ENCODE measurements around the gene WDFY4.

Gene WDFY4

DNA sequence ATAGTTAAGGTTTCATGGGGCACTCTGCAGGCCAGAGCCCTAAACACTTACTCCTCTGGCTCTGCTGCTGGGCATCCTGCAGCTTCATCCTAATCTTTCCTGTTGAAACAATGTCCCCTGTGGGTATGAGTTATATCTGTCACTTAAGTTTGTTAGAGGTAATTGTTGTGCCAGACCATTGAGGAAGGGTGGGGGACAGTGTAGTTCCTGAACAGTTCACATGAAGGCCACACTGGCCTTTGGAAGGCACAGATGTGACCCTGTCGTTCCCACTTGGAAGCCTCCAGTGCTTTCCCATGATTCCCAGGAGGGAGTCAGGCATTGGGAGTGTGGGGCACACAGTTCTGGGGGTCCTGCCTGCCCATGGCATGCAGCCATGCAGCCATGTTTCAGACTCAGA, 65.3 kb downstream of the WDFY4 start:
- WGBS, 2 donors (ENCODE audit: extremely low coverage in 2 of 2, insufficient read length in 2 of 2, insufficient replicate concordance in 1 of 2): no CpG with 5 or more reads among the region's 1 CpG
- Histone ChIP-seq H3K9me3 (replicated peaks in 1 of 2; ENCODE audit: control insufficient read depth in 2 of 2, insufficient read depth in 1 of 2, low read depth in 1 of 2, low read length in 2 of 2) (no peaks in the 10 kb centered on the region), H3K4me1 (ENCODE audit: control insufficient read depth in 2 of 2, insufficient read depth in 1 of 2, low read depth in 1 of 2, low read length in 2 of 2) (no peaks in the 10 kb centered on the region), H2AFZ (ENCODE audit: low read length) (no peak overlapping the region), H2BK5ac (ENCODE audit: low read length) (no peak overlapping the region), H3K18ac (ENCODE audit: low read length) (no peak overlapping the region), H3K79me1 (ENCODE audit: low read depth, low read length) (no peaks in the 10 kb centered on the region), H2AK5ac (ENCODE audit: low read depth, low read length) (no peak overlapping the region), H4K91ac (ENCODE audit: low read depth, low read length, poor library complexity) (no peak overlapping the region), H4K8ac (ENCODE audit: low read depth, low read length) (no peak overlapping the region), H3K36me3 (replicated peaks in 1 of 2; ENCODE audit: control insufficient read depth in 2 of 2, insufficient read depth in 2 of 2, low read length in 2 of 2) (no peaks in the 10 kb centered on the region), H2BK15ac (ENCODE audit: low read length) (no peak overlapping the region), H3K27me3 (ENCODE audit: control insufficient read depth in 3 of 3, insufficient read depth in 3 of 3, low read depth in 1 of 3, low read length in 3 of 3) (no peaks in the 10 kb centered on the region), H3K4me3 (ENCODE audit: low read length in 2 of 2) (no peak overlapping the region), H3K4ac (ENCODE audit: low read length) (no peak overlapping the region), H3K9ac (ENCODE audit: low read depth, low read length, poor library complexity) (no peak overlapping the region), H3K14ac (ENCODE audit: low read length) (no peak overlapping the region), H2BK120ac (ENCODE audit: low read depth, low read length) (no peak overlapping the region), H3K23ac (ENCODE audit: low read depth, low read length, poor library complexity) (no peak overlapping the region), H2BK12ac (ENCODE audit: low read length) (no peak overlapping the region), H3K4me2 (ENCODE audit: insufficient read depth, low read length, poor library complexity, severe bottlenecking) (no peak overlapping the region), H3K27ac (replicated peaks; ENCODE audit: low read length) (no peak overlapping the region)
- no peak for DNase-seq (ENCODE audit: low spot score)

DNA sequence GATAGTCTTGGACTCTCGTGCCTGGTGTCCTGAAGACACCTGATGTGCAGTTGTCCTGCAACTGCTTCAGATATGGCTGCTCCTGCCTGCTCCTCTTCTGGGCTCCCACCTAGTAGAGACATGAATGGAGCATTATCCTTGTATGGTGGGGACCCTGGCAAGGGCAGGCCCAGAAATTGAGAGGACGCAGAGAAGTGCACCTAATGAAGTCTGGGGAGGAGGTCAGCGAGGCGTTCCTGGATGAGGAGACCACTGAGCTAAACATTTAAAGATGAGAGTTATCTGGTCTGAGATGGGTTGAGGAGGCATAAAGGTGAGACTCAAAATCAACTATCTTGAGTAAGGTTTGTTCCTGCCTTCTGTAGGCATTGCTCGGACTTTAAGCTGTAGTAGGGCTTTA, 66.3 kb downstream of the WDFY4 start:
- no peak overlapping the region for H3K4ac ChIP-seq (ENCODE audit: low read length)
- no peak for DNase-seq (ENCODE audit: low spot score)
- no peak overlapping the region for H3K9ac ChIP-seq (ENCODE audit: low read depth, low read length, poor library complexity)
- H3K9me3 ChIP-seq (replicated peaks in 1 of 2; ENCODE audit: control insufficient read depth in 2 of 2, insufficient read depth in 1 of 2, low read depth in 1 of 2, low read length in 2 of 2): no peaks in the 10 kb centered on the region
- H3K4me1 ChIP-seq (ENCODE audit: control insufficient read depth in 2 of 2, insufficient read depth in 1 of 2, low read depth in 1 of 2, low read length in 2 of 2): no peaks in the 10 kb centered on the region
- H2BK12ac ChIP-seq (ENCODE audit: low read length): no peak overlapping the region
- no peak overlapping the region for H4K8ac ChIP-seq (ENCODE audit: low read depth, low read length)
- no peak overlapping the region for H2BK120ac ChIP-seq (ENCODE audit: low read depth, low read length)
- H2BK15ac ChIP-seq (ENCODE audit: low read length): no peak overlapping the region
- no peak overlapping the region for H3K14ac ChIP-seq (ENCODE audit: low read length)
- no peak overlapping the region for H2BK5ac ChIP-seq (ENCODE audit: low read length)
- H3K36me3 ChIP-seq (replicated peaks in 1 of 2; ENCODE audit: control insufficient read depth in 2 of 2, insufficient read depth in 2 of 2, low read length in 2 of 2): no peaks in the 10 kb centered on the region
- no peak overlapping the region for H3K4me2 ChIP-seq (ENCODE audit: insufficient read depth, low read length, poor library complexity, severe bottlenecking)
- no peaks in the 10 kb centered on the region for H3K27me3 ChIP-seq (ENCODE audit: control insufficient read depth in 3 of 3, insufficient read depth in 3 of 3, low read depth in 1 of 3, low read length in 3 of 3)
- no CpG with 5 or more reads among the region's 5 CpGs for WGBS, 2 donors (ENCODE audit: extremely low coverage in 2 of 2, insufficient read length in 2 of 2, insufficient replicate concordance in 1 of 2)
- no peak overlapping the region for H3K4me3 ChIP-seq (ENCODE audit: low read length in 2 of 2)
- no peak overlapping the region for H3K23ac ChIP-seq (ENCODE audit: low read depth, low read length, poor library complexity)
- no peak overlapping the region for H2AK5ac ChIP-seq (ENCODE audit: low read depth, low read length)
- H3K79me1 ChIP-seq (ENCODE audit: low read depth, low read length): no peaks in the 10 kb centered on the region
- no peak overlapping the region for H3K27ac ChIP-seq (replicated peaks; ENCODE audit: low read length)
- H4K91ac ChIP-seq (ENCODE audit: low read depth, low read length, poor library complexity): no peak overlapping the region
- H3K18ac ChIP-seq (ENCODE audit: low read length): no peak overlapping the region
- no peak overlapping the region for H2AFZ ChIP-seq (ENCODE audit: low read length)

DNA sequence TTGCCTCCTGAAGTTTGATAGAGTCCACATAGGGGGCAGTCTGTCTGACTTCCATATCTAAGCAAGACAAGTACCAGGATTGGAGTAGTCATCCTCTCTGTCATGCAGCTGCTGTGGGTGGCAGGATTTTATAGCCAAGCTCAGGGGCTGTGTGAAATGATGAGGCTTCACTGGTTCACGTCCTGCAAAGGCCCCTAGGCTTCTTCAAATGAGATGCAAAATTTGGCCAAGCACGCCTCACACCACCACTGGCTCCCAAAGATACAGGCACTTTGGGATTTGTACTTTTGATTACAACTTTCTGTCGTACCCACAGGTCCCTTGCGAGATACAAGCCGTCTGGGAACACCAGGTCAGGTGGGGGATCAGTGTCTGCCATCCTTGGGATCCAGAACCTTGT, 67.1 kb downstream of the WDFY4 start:
- Histone ChIP-seq H2AFZ (ENCODE audit: low read length) (no peak overlapping the region), H3K79me1 (ENCODE audit: low read depth, low read length) (no peaks in the 10 kb centered on the region), H2BK15ac (ENCODE audit: low read length) (no peak overlapping the region), H3K27ac (replicated peaks; ENCODE audit: low read length) (no peak overlapping the region), H3K9me3 (replicated peaks in 1 of 2; ENCODE audit: control insufficient read depth in 2 of 2, insufficient read depth in 1 of 2, low read depth in 1 of 2, low read length in 2 of 2) (no peaks in the 10 kb centered on the region), H3K27me3 (ENCODE audit: control insufficient read depth in 3 of 3, insufficient read depth in 3 of 3, low read depth in 1 of 3, low read length in 3 of 3) (no peaks in the 10 kb centered on the region), H4K91ac (ENCODE audit: low read depth, low read length, poor library complexity) (no peak overlapping the region), H4K8ac (ENCODE audit: low read depth, low read length) (no peak overlapping the region), H3K4ac (ENCODE audit: low read length) (no peak overlapping the region), H3K14ac (ENCODE audit: low read length) (no peak overlapping the region), H3K4me1 (ENCODE audit: control insufficient read depth in 2 of 2, insufficient read depth in 1 of 2, low read depth in 1 of 2, low read length in 2 of 2) (no peaks in the 10 kb centered on the region), H3K9ac (ENCODE audit: low read depth, low read length, poor library complexity) (no peak overlapping the region), H2AK5ac (ENCODE audit: low read depth, low read length) (no peak overlapping the region), H3K4me2 (ENCODE audit: insufficient read depth, low read length, poor library complexity, severe bottlenecking) (no peak overlapping the region), H3K23ac (ENCODE audit: low read depth, low read length, poor library complexity) (no peak overlapping the region), H3K36me3 (replicated peaks in 1 of 2; ENCODE audit: control insufficient read depth in 2 of 2, insufficient read depth in 2 of 2, low read length in 2 of 2) (no peaks in the 10 kb centered on the region), H2BK12ac (ENCODE audit: low read length) (no peak overlapping the region), H2BK120ac (ENCODE audit: low read depth, low read length) (no peak overlapping the region), H3K4me3 (ENCODE audit: low read length in 2 of 2) (no peak overlapping the region), H3K18ac (ENCODE audit: low read length) (no peak overlapping the region), H2BK5ac (ENCODE audit: low read length) (no peak overlapping the region)
- DNase-seq (ENCODE audit: low spot score): no peak
- WGBS, 2 donors (ENCODE audit: extremely low coverage in 2 of 2, insufficient read length in 2 of 2, insufficient replicate concordance in 1 of 2): no CpG with 5 or more reads among the region's 5 CpGs

DNA sequence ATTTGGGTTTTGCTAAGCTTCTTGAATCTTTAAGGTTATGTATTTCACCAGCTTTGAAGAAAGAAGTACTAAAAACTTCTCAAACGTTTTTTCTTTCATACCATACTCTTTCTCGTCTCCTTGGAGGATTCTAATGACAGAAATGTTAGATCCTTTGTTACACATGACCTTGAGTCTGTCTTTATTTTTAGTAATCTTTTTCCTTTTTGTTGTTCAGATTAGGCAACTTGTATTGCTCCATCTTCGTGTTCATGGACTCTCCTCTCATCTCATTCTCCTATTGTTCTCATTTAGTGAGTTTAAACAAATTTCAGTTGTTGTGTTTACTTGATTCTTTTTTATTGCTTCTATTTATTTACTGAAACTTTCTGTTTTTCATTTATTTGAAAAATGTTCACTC, 73.7 kb downstream of the WDFY4 start:
- Histone ChIP-seq H3K4me2 (ENCODE audit: insufficient read depth, low read length, poor library complexity, severe bottlenecking) (no peak overlapping the region), H3K27ac (replicated peaks; ENCODE audit: low read length) (no peak overlapping the region), H3K36me3 (replicated peaks in 1 of 2; ENCODE audit: control insufficient read depth in 2 of 2, insufficient read depth in 2 of 2, low read length in 2 of 2) (no peaks in the 10 kb centered on the region), H3K27me3 (ENCODE audit: control insufficient read depth in 3 of 3, insufficient read depth in 3 of 3, low read depth in 1 of 3, low read length in 3 of 3) (no peaks in the 10 kb centered on the region), H3K9ac (ENCODE audit: low read depth, low read length, poor library complexity) (no peak overlapping the region), H2BK12ac (ENCODE audit: low read length) (no peak overlapping the region), H3K4me1 (ENCODE audit: control insufficient read depth in 2 of 2, insufficient read depth in 1 of 2, low read depth in 1 of 2, low read length in 2 of 2) (no peaks in the 10 kb centered on the region), H2BK15ac (ENCODE audit: low read length) (no peak overlapping the region), H3K14ac (ENCODE audit: low read length) (no peak overlapping the region), H4K8ac (ENCODE audit: low read depth, low read length) (no peak overlapping the region), H3K4me3 (ENCODE audit: low read length in 2 of 2) (no peak overlapping the region), H4K91ac (ENCODE audit: low read depth, low read length, poor library complexity) (no peak overlapping the region), H2BK120ac (ENCODE audit: low read depth, low read length) (no peak overlapping the region), H3K79me1 (ENCODE audit: low read depth, low read length) (no peaks in the 10 kb centered on the region), H2AFZ (ENCODE audit: low read length) (no peak overlapping the region), H3K4ac (ENCODE audit: low read length) (no peak overlapping the region), H3K23ac (ENCODE audit: low read depth, low read length, poor library complexity) (no peak overlapping the region), H2AK5ac (ENCODE audit: low read depth, low read length) (no peak overlapping the region), H3K18ac (ENCODE audit: low read length) (no peak overlapping the region), H3K9me3 (replicated peaks in 1 of 2; ENCODE audit: control insufficient read depth in 2 of 2, insufficient read depth in 1 of 2, low read depth in 1 of 2, low read length in 2 of 2) (no peaks in the 10 kb centered on the region), H2BK5ac (ENCODE audit: low read length) (no peak overlapping the region)
- DNase-seq (ENCODE audit: low spot score): no peak
- no CpG with 5 or more reads among the region's 3 CpGs for WGBS, 2 donors (ENCODE audit: extremely low coverage in 2 of 2, insufficient read length in 2 of 2, insufficient replicate concordance in 1 of 2)
